ENCODE data around the gene LIF.

LIF gene

DNA sequence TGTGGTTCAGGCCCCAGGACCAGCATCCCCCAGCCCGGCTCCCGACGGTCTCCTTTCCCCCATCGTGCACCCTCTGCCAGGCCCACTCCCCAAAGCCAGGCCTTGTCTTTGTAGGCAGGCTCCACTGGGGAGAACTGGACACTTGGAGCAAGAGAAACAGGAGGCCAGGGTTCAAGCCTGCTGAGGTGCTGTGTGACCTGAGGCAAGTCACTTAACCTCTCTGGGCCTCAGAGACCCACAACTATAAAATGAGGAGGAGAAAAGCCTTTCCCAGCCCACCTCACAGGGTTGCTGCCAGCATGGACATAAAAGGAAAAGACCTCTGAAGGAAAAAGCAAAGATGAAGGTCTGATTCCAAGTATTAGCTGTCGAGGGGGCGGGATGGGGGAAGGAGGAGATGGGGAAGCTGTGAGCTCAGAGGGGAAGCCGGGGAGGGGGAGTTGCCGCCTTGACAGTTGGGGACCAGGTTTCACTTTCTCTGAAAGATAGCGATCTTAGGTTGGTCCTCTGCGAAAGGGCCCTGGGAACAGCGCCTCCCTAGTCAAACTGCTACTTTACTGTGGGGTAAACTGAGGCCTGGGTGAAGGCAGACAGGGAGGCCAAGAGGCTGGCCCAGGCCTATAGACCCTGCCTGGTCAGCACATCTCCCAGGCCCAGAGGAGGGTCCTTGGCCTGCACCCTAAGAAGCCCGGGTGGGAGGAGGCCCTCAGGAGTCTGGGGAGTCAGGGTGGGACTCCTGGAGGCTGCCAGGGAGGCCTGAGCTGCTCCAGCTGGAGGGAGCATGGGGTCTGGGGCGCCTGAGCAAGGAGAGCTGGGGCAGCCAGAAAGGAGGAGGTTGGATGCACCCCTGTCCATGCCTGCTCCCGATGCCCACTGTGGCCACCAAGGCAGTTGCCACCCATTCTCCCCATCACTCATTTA, 21.1 kb upstream of the LIF start:
- TF ChIP-seq, protein P1, sequence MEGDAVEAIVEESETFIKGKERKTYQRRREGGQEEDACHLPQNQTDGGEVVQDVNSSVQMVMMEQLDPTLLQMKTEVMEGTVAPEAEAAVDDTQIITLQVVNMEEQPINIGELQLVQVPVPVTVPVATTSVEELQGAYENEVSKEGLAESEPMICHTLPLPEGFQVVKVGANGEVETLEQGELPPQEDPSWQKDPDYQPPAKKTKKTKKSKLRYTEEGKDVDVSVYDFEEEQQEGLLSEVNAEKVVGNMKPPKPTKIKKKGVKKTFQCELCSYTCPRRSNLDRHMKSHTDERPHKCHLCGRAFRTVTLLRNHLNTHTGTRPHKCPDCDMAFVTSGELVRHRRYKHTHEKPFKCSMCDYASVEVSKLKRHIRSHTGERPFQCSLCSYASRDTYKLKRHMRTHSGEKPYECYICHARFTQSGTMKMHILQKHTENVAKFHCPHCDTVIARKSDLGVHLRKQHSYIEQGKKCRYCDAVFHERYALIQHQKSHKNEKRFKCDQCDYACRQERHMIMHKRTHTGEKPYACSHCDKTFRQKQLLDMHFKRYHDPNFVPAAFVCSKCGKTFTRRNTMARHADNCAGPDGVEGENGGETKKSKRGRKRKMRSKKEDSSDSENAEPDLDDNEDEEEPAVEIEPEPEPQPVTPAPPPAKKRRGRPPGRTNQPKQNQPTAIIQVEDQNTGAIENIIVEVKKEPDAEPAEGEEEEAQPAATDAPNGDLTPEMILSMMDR (IDR thresholded peaks at IDR 0.05) = no peak
- TF ChIP-seq ZFX (IDR thresholded peaks at IDR 0.05; ENCODE audit: borderline replicate concordance) = no peak
- no peak overlapping the region for H3K27ac ChIP-seq

DNA sequence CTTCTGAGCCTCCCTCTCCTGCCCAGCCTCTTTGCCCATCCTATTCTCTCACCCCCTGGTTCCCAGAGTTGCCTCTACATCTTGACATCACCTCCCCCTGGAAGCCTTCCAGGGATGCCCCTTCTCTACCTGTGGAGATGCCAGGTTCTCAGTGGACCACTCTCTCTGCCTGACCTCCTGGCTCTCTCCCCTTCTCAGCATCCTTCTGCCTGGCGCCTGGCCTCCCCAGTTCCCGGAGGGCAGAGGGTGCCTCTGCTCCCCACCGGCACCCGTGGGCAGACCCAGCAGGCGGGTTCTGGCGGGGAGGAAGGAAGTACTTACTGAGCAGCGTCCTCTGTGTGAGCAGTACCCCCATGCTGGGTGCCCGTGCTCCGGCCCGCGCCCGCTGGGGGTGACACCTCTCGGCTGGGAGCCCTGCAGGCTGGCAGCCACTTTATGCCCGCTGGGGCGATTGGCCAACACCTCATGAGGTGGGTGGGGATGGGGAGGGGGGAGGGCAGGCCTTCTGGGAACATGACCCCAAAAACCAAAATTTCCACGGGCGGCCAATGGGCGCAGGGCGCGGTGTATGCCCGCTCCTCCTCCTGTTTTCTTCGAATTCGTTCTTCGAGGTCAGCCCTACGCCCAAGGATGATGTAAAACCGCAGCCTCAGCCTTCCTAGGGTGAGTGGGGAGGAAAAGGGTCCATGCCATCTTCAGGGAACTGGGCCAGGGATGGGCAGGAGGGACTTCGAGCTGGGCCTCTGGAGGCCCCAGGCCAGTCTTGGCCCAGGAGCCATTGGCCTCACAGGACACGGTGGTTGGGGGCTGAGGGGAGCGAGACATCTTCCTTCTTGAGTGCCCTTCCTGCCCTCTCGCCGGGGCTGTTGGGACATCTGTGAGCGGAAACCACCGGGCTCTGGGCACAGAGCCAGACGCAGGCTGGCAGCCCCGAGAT, 20.2 kb upstream of the LIF start, which contains the start of gene OSM:
Gene OSM, minus strand, starts transcription at position 407 of the 937 bp plus-strand sequence. Its CDS starts 52 bp downstream, at position 355.
- H3K27ac ChIP-seq = no peak within 1 kb of the TSS
- TF ChIP-seq, protein P1 (IDR thresholded peaks at IDR 0.05) = no peak

DNA sequence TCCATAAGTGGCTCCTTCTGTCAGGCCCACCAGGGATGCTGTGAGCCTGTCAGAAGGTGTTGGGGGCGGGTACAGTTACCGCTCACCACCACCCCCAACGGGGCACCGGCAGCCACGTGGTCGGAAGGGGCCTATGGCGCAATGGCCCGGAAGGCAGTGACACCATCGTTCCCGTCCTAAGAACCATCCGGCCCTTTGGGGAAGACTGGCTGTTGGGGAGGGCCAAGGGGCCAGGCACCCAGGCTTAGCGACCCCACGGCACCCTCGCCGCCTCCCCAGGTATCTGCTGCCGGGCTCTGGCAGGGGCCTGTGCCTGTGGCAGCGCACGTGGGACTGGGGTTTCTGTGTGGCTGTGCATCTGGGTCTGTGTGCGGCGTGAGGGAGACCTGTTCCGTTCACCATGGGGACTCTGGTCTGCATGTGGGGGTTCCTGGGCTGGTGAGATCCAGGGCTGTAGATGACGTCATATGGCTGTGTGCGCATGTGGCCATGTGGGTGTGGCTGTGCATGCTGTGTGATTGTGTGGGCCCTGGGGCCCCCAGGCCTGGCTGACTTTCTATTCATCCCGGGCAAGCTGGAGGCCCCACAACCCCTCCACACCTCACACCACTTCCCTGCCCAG, 19.4 kb upstream of the LIF start:
- H3K27ac ChIP-seq = no peak overlapping the region
- TF ChIP-seq, protein P1 (IDR thresholded peaks at IDR 0.05) = no peak
- no peak for TF ChIP-seq ZFX (IDR thresholded peaks at IDR 0.05; ENCODE audit: borderline replicate concordance)

DNA sequence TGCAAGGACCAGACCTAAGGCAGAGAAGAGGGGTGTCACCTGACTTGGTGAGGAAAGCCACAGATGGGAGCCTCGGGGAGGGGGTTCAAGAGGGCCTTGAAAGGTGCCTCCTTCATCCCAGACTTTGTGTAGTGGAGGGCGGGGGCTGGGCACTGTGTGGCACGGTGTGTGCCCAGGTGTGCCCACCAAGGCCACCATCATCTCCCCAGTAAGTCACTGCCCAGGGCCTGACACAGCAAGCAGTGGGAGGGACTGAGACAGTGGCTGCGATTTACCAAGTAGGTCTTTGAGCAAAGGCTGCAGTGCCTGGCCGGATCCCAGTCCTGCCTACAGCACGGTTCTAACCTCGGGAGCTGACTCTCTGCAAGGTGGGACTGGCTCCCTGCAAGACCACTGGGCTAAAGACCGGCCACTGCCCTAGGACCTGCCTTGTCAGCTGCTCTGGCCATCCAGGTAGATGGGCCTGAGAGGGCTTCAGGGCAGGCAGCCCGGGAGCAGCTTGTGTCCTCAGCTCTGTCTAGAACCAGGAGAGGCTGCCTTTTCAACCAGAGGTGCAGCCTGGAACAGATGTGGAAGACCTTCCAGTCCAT, 18.7 kb upstream of the LIF start:
- TF ChIP-seq, protein P1 (IDR thresholded peaks at IDR 0.05) = no peak
- no peak for TF ChIP-seq ZFX (IDR thresholded peaks at IDR 0.05; ENCODE audit: borderline replicate concordance)
- no peak overlapping the region for H3K27ac ChIP-seq

DNA sequence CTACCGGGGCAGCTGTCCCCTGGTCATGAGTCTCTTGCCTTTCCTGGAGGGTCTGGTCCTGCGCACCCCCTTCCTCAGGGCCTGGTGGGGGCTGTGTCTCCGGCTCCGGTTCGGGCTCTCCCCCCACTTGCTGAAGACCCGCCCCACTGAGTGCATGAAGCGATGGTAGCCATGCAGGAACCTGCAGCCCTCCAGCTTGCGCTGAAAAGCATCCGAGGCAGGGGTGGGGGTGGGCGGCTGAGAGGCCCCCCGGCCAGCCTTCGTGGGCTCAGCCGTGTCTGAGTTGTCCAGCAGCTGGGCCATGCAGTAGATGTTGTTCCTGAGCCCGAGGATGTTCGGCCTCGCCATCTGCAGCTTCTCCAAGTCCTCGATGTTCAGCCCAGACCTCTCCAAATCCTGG, 17.3 kb upstream of the LIF start:
- H3K27ac ChIP-seq = no peak overlapping the region
- no peak for TF ChIP-seq ZFX (IDR thresholded peaks at IDR 0.05; ENCODE audit: borderline replicate concordance)
- TF ChIP-seq, protein P1 (IDR thresholded peaks at IDR 0.05) = no peak

DNA sequence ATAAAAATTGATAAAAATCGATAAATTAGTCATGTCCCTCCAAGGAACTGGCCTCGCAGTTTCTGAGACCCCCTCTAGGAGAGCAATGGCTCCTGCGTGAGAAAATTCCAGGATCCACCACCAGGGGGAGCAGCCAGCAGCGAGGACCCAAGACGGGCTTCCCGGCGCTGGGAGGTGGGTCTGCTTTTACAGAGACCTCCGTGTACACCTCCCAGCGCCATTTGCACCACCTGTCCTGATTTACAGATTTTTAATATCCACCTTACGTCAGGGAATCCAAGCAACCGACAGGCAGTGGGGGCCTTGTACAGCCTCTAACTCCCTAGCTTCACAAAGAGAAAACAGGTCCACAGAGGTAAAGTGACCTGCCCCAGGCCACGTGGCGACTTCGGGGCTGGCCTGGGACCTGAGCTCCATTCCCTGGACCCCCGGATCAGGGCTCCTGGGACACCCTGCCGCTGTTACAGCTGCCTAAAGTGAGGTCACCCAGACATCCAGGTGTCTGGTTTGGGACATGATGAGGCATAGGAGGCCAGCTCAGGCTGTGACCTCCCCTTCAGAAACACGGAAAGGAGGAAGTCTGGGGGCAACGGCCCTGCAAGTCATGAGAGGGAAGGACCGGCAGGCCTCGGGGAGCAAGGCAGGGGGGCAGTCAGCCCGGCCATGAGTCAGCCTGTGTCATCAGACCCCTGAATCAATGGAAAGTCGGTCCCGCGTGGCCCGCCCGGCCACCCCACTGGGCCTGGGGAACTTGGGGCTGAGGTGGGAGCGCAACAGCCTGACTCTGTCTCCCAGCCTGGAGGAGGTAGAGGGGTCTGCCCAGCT, 16.6 kb upstream of the LIF start:
- H3K27ac ChIP-seq = no peak overlapping the region
- TF ChIP-seq, protein P1 (IDR thresholded peaks at IDR 0.05) = peak; percentile 99
- TF ChIP-seq ZFX (IDR thresholded peaks at IDR 0.05; ENCODE audit: borderline replicate concordance) = no peak

Measured in 22Rv1 (cell line).